Measurements from ENCODE around the gene HOXC4. TPM values are rescaled to one million over a fixed set of nuclear protein-coding genes. Genes with fewer than 3 reads are reported as not detected.
"Not testable (repeated sequence)": the region's sequence is repeated elsewhere in the genome, so short reads cannot be mapped to it uniquely, and the experiment has no call there.

The HOXC4 gene
- polyA plus RNA-seq, 2 of the 4 experiments (the other 2 are of a cell fraction) = 1.3 to 4.0 TPM

GRCh38 chr12:54077843-54078242 is 24.2 kb downstream of the HOXC4 start:
- H3K4me2 ChIP-seq; H3K4me3 ChIP-seq; H3K4me1 ChIP-seq; FAIRE-seq; H3K9me3 ChIP-seq; CTCF ChIA-PET; DNase-seq (ENCODE audit: low read depth in 1 of 2, low spot score in 1 of 2); ATAC-seq; H3K27ac ChIP-seq: not testable (repeated sequence)
- WGBS (ENCODE audit: missing lambda C conversion rate) = 87% methylated on average over 10 of the region's 10 CpGs
- POLR2A ChIA-PET = interaction anchor here (0.6 kb wide), 1 partner anchor 69 kb away, joined by 5 read pairs; the partner anchor contains the start of gene HOXC8

DNA sequence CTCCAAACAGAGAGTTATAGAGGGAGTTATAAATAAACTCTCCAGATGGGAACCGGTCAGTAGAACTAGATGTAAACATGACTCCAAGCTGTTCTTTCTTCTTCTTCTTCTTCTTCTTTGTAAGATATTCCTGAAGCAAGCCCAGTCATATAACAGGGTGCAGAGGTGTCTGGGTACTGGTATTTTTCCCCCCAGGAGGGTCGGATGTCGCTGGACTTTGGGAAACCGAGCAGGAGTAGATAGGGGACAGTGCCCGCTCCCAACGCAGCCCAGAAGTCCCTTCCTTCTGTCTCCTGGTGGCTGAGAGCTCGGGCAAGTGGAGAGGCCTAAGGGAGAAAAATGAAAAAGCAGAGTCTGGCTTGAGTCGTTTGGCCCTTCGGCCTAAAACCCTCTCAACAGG is 25.5 kb downstream of the HOXC4 start:
- ATAC-seq; H3K4me2 ChIP-seq; H3K9me3 ChIP-seq; H3K4me1 ChIP-seq; H3K27ac ChIP-seq; POLR2A ChIA-PET; CTCF ChIA-PET; FAIRE-seq; DNase-seq (ENCODE audit: low read depth in 1 of 2, low spot score in 1 of 2); H3K4me3 ChIP-seq: not testable (repeated sequence)
- 63% methylated on average over 9 of the region's 9 CpGs for WGBS (ENCODE audit: missing lambda C conversion rate)

DNA sequence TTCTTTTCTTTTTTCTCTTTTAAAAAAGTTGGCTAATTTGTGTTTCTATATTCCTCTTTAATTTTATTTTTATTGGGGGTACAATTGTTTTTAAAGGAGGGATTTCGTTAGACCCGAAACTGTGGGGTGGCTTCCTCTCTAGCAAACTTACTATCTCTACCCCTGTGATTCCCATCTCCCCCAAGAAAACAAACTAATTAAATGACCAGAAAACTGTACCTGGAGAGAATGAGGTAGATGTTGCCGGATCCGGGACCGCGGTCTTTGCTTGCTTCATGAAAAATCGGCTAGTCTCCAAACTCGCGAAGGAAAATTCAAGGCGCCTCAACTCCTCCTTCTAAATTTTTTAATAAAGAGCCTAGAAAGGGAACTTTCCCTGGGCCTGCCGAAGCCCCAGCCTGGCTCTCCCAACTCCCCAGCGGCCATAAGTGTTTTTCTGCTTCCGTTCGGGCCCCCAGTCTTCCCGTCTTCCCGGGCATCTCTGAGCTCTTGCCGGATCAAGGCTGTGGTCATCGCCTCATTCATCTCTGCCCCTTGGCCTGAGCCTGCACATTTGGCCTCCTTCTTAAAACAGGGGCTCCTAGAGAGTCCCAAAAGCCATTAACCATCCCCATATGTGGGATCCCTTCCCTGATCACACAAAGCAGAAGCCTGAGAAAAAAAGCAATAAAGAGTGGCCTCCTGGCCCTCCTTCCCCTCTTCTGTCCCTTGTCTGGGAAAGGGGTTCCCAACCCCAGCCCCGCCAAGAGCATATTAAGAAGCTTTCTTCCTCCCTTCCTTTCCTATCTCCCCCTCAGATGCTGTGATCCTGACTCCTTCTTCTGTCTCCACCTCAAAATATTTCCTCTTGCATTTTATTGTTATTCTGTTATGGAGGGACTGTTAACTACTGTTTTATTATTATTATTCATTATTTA is 26.6 kb downstream of the HOXC4 start:
- CTCF ChIA-PET, H3K9me3 ChIP-seq, FAIRE-seq: not testable (repeated sequence)

GRCh38 chr12:54081053-54081514 is 27.4 kb downstream of the HOXC4 start:
- not testable (repeated sequence) for H3K27ac ChIP-seq, FAIRE-seq

More for the DNA sequence above, 26.6 kb downstream of the HOXC4 start:
- DNase-seq (ENCODE audit: low read depth in 1 of 2, low spot score in 1 of 2); H3K4me2 ChIP-seq; ATAC-seq; H3K4me3 ChIP-seq; H3K27ac ChIP-seq; POLR2A ChIA-PET; H3K4me1 ChIP-seq: not testable (repeated sequence)
- WGBS (ENCODE audit: missing lambda C conversion rate) = 87% methylated on average over 19 of the region's 19 CpGs

DNA sequence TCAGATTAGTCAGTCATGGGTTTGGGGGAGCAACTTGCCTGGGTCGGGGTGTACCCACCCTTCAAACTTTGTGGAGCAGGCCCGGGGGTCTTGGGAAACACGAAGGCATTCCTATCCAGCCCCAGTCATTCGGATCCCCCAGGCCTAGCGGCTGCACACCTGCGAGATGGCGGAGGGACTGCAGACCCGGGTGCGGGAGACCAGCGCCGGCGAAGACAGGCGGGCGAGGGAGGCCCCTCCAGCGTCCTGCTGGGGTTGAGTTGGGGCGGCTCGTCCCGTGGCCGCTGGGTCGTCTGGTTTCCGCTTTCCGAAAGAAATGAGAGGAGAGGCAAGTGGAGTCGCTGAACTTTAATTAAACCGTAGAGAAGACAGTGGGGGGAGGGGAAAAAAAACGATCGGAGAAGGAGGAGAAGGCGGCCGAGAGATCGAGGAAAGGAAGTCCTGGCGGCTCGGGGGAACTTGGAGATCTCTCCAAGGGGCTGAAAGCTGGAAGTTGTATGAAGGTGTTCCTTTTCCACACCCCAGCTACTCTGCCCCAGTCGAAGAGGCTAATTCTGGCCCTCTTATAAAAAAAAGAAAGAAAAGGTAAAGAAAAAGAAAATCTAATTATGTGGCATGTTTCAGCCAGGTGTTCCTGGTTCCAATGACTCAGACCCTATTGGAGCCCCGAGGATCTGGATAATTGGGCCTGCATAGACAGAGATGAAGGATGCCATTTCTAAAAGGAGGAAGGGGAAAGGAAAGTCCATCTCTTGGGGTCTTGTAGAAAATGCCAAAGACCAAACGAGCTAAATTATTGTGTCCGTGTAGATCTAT is 28.2 kb downstream of the HOXC4 start:
- FAIRE-seq; ATAC-seq; H3K27ac ChIP-seq; DNase-seq (ENCODE audit: low read depth in 1 of 2, low spot score in 1 of 2); H3K4me3 ChIP-seq; POLR2A ChIA-PET; CTCF ChIA-PET; H3K4me1 ChIP-seq; H3K4me2 ChIP-seq; H3K9me3 ChIP-seq: not testable (repeated sequence)
- 85% methylated on average over 32 of the region's 35 CpGs for WGBS (ENCODE audit: missing lambda C conversion rate)

More at GRCh38 chr12:54081053-54081514, 27.4 kb downstream of the HOXC4 start:
- H3K9me3 ChIP-seq; ATAC-seq; CTCF ChIA-PET; H3K4me3 ChIP-seq; H3K4me2 ChIP-seq; H3K4me1 ChIP-seq; POLR2A ChIA-PET; DNase-seq (ENCODE audit: low read depth in 1 of 2, low spot score in 1 of 2): not testable (repeated sequence)
- WGBS (ENCODE audit: missing lambda C conversion rate) = 89% methylated on average over 16 of the region's 16 CpGs

DNA sequence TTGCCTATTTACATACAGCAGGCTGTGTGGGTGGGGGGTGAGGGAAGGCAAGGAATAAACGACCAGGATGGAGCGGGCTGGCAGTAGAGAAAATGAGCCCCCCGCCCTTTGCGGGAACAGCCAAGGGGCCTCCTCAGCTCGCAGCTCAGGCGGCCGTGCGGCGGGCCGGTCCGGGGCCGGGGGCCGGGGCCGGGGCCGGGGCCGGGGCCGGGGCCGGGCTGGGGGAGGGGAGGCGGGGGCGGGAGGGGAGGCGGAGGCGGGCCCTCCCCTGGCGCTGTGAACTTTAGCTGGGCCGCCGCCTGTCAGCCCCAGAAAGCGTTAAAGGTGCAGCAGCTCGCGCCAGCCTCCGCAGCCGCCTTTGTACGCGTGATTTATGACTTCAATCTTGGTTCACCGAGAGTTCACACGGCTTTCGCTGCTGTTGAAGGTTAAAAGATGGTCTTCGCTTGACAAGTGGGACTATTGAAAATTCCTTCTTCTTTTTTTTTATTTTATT is 28.8 kb downstream of the HOXC4 start:
- H3K27ac ChIP-seq = no peak overlapping the region
- DNase-seq (ENCODE audit: low read depth in 1 of 2, low spot score in 1 of 2) (no peak), ATAC-seq (no peak), FAIRE-seq (no peak)
- no peak overlapping the region for H3K4me3 ChIP-seq
- ChIA-PET CTCF (interaction anchor here (1.1 kb wide), 1 partner anchor 92 kb away, joined by 4 read pairs; no protein-coding TSS in a partner anchor), POLR2A (no interaction called here)
- no peaks in the 10 kb centered on the region for H3K9me3 ChIP-seq
- 86% methylated on average over 26 of the region's 36 CpGs for WGBS (ENCODE audit: missing lambda C conversion rate)
- H3K4me1 ChIP-seq = no peaks in the 10 kb centered on the region
- TF ChIP-seq CHD2 (IDR thresholded peaks at IDR 0.05; ENCODE audit: low read length, partially characterized antibody) (no peak), ELK1 (IDR thresholded peaks at IDR 0.05; ENCODE audit: low read depth, low read length) (no peak), FOXS1 (CRISPR knock-in tag; IDR thresholded peaks at IDR 0.05) (no peak)
- no peak overlapping the region for H3K4me2 ChIP-seq

DNA sequence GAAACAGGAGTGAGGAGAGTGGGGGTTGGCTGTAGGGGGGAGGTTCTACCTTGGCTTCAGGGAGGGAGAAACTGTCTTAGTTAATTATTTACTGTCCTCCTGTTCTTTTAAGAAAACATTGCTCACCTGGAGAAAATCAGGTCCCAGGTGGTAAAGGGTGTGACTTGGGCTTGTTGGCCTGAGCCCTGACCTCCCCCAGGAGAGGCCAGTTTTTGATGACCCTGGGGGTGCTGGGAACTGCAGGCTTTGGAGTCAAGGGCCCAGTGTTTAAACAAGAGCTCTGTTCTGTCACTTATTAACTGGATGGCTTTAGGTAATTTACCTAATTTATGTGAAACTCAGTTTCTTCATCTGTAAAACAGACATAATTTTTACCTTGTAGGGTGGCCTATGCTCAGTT is 34.4 kb downstream of the HOXC4 start:
- H3K4me1 ChIP-seq; H3K27ac ChIP-seq; H3K9me3 ChIP-seq; H3K4me3 ChIP-seq; DNase-seq (ENCODE audit: low read depth in 1 of 2, low spot score in 1 of 2); POLR2A ChIA-PET; FAIRE-seq; ATAC-seq; CTCF ChIA-PET: not testable (repeated sequence)
- peak overlapping the region; percentile 33; the same call in 1 of the 3 replicates for H3K4me2 ChIP-seq

GRCh38 chr12:54089465-54089864 is 35.8 kb downstream of the HOXC4 start:
- H3K4me2 ChIP-seq; ATAC-seq; H3K4me1 ChIP-seq; POLR2A ChIA-PET; CTCF ChIA-PET; DNase-seq (ENCODE audit: low read depth in 1 of 2, low spot score in 1 of 2); FAIRE-seq; H3K4me3 ChIP-seq; H3K9me3 ChIP-seq; H3K27ac ChIP-seq: not testable (repeated sequence)
- 91% methylated on average over 6 of the region's 6 CpGs for WGBS (ENCODE audit: missing lambda C conversion rate)

- POLR2A ChIA-PET; DNase-seq (ENCODE audit: low read depth in 1 of 2, low spot score in 1 of 2); ATAC-seq; H3K9me3 ChIP-seq; CTCF ChIA-PET; H3K4me1 ChIP-seq; FAIRE-seq: not testable (repeated sequence)
- peak overlapping the region; percentile 39 for H3K4me3 ChIP-seq
- 6% methylated on average over 12 of the region's 37 CpGs for WGBS (ENCODE audit: missing lambda C conversion rate)
- H3K4me2 ChIP-seq = peak overlapping the region; percentile 83
- H3K27ac ChIP-seq = peak overlapping the region in 1 of 2 experiments; percentile 72; a peak in 3 of 6 replicates
Observed at GRCh38 chr12:54090312-54090711, 36.7 kb downstream of the HOXC4 start.

- POLR2A ChIA-PET; DNase-seq (ENCODE audit: low read depth in 1 of 2, low spot score in 1 of 2); FAIRE-seq; ATAC-seq; H3K4me1 ChIP-seq; H3K4me2 ChIP-seq; CTCF ChIA-PET; H3K27ac ChIP-seq; H3K4me3 ChIP-seq; H3K9me3 ChIP-seq: not testable (repeated sequence)
- 47% methylated on average over 2 of the region's 2 CpGs for WGBS (ENCODE audit: missing lambda C conversion rate)
Observed at GRCh38 chr12:54092943-54093342, 39.3 kb downstream of the HOXC4 start.

Measured in A549 (cell line).